SHP77 (cell line): Measurements from ENCODE around the gene AURKA.
"Not testable (repeated sequence)": the region's sequence is repeated elsewhere in the genome, so short reads cannot be mapped to it uniquely, and the experiment has no call there.

ENCODE experiments used
- DNase-seq, 2 experiments: peaks; one replicate each; lab custom pipeline; 2025; lab: John Stamatoyannopoulos, UW

The AURKA gene

DNA sequence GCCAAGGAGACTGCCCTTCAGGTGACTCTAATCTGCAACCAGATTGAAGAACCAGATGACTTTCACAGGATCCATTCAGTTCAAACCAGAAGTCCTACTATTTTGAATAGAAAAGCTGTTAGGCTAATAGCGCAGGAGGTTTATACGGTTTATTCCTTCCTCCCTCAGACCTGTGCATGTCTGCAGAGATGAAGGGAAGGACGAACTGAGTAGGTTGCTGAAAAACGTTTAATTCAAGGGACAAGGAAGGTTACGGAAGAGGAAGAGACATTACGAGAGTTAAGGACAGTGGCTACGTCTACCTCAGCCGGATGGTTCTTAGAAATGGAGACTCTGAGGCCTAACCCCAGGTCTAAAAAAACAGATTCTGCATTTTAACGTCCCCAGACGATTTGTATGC lies 978 bp downstream of the AURKA start:
- DNase-seq: no peak

DNA sequence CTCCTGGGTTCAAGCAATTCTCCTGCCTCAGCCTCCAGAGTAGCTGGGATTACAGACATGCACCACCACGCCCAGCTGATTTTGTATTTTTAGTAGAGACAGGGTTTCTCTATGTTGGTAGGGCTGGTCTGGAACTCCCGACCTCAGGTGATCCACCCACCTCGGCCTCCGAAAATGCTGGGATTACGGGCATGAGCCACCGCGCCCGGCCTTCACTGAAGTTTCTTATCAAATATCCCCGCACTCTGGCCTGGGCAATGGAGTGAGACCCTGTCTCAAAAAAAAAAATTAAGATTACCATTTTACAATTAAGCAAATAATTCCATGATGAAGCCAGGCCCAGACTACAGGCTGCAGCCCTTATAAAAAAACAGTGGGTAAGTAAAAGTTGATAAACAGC lies 1.6 kb downstream of the AURKA start:
- not testable (repeated sequence) for DNase-seq

DNA sequence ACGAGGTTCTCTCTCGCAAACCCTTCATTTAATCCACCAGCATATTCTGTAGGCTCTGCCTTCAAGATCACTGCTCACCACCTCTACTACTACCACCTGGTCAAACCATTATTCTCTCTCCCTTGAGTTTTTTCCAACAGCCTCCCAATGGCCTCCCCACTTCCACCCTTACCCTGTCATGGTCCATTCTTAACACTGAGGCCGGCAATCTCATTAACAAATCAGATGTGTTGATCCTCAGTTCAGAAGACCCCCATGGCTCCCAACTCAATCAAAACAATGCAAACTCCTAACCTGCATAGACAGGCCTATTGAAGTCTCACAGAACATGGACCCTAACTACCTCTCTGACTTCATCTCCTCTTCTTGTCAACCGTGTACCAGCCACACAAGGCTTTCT lies 2.2 kb downstream of the AURKA start:
- DNase-seq: no peak

DNA sequence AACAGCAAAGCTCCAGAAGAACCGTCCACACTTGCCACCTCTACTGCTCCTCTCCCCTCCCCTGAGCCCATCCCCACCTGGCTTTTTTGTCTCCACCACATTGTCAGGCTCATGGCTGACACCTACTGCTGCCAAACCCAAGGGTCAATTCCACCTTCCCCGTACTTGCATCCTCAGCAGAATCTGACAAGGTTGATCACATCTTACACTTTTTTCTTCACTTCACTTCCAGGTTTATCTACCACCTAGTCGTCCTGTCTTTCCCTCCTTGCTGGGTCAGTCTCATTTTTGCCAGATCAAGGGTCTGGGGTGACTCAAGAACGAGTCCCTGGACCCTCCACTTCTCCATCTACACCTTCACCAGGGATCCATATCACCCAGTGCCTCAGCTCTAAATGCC lies 3.1 kb downstream of the AURKA start:
- DNase-seq: no peak

DNA sequence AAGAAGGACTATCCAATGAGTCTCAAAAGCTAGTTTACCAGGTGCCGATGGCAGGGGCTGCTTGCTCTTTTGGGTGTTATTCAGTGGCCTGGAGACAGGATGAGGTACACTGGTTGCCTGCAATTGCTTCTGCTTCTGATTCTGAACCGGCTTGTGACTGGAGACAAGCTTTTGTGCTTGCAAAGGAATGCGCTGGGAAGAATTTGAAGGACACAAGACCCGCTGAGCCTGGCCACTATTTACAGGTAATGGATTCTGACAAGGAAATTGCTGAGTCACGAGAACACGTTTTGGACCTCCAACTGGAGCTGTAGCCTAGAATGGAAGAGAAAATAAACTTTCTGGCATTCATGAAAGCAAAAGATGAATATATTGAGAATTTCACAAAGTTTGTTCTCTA lies 5.8 kb downstream of the AURKA start:
- DNase-seq: no peak

DNA sequence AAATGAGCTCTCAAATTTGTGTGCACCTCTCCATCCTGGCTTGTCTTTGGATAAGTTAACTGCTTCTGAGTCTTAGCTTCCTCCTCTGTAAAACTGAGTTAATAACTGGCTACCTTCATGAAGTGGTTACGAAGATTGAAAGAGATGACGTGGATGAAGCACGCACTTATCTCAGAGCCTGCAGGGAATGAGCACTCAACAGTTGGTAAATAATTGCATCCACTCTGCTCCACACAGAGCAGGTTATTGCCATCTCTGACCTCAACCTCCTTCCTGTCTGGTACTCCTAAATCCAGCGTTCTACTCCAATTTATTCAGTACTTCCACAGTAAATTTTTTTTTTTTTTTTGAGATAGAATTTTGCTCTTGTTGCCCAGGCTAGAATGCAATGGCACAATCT lies 6.9 kb downstream of the AURKA start:
- DNase-seq: no peak

DNA sequence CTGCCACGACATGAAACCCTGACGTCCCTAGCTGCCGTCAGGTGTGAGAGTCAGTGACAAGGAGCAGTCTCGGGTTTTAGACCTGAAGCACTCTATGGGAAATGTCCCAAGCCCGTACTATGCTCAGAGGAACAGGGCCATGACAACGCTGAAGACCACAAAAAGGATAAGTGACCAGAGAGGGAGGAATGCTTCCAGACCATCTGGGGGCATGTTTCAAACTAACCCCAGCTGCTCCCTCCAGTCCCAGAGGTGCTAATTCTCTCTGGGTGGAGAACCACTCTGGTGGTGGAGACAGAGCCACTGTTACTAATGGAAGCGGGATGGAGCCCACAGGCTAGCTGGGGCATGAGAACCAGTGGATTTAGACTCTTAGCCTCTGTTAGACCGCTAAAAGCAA lies 8.7 kb downstream of the AURKA start:
- DNase-seq: no peak

DNA sequence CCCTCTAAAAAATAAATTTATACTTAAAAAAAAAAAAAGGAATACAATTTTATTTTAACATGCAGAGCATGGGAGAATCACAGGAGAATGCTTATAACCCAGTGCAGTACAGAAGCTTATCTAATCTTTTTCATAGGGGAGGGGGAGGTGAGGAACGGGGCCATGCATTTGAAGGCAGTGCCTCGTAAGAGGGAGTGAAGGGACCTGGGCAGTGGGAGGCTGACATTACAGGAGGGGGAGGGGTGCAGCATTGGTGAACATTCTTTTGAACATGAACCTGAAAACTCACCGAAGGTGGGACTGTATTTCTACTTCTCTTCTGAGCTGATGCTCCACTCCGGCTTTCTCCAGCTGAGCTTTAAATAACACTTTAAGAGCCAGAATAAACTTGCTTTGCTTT lies 9.3 kb downstream of the AURKA start:
- no peak for DNase-seq

DNA sequence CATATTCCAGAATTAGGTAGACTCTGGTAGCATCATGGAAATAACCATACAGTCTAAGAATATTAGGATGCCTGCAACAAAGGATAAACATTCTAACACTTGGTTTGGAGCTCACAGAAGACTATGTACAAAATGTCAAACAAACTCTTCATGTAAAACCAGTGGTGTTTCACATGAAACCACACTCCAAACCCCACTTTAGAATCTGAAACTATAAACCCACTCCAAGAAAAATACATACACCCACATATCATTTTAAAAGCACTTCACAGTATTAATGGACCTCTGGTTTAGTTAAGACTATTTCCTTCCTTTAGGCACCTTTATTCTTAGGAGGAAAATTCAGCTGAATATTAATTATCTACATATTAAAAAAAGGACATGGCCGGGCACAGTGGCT lies 10.5 kb downstream of the AURKA start:
- DNase-seq: no peak

DNA sequence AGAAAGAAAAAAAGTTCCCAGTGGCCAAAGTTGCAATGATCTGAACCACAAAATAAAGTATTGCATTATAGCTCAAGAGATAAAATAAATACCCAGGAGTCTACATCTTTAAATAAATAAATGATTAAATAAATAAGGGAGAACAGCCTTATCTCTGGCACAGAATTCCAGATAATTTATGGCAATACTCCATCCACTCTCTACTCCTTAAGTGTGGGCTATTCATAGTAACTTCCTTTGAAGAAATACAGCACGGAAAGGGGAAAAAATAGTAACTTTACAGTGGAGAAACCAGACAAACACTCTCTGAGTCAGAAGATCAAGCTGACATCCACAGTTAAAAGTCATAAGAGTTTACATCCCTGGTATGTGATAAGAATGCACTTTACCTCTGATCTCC lies 11.6 kb downstream of the AURKA start:
- DNase-seq: no peak

DNA sequence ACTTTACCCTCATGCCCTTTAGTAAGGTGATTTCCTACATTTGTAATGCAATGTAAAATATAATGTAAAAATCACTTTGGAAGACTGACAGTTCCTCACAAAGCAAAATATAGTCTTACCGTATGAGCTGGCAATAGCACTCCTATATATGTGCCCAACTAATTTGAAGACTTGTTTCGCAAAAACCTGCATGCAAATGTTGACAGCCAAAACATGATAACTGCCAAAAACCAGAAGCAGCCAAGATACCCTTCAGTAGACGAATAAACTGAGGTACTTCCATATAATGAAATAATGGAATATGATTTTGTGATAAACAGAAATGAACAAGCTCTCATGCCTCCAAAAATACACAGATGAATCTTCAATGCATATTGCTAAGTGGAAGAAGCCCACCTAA lies 13.6 kb downstream of the AURKA start:
- no peak for DNase-seq

DNA sequence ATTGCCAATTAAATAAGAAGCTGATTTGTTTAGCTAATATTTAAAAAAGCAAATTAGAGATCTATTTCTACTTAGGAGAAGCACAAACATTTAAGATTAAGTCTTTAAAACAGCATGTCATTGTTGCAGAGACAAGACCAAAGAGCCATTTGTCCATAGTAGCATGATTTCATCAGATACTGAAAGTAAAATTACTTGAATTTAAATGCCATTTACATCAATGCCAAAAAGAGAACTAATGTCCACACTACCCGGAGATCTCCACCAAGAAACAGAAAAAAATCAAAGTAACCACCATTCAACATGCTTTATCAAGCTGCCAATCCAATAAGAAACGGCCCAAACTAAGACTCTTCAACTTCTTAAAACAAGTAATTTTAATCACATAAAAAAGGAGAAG lies 15.7 kb downstream of the AURKA start:
- no peak for DNase-seq

DNA sequence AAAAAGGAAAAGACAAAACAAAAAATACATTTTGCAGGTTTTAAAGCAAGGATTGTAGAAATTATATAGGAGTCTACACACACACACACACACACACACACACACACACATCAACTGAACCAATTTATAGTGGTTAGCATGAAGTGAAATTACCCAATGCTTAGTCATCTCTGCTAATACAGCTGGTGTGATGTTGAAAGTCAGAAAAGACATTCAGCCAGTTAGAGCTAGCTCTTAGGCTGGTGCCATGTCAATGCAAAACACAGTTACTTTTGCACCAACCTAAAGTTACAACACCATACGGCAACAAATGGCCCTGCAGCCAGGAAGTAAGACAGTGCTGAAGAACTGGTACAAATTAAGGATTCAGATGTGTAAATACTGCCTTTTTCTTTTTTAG lies 18.1 kb downstream of the AURKA start:
- no peak for DNase-seq

DNA sequence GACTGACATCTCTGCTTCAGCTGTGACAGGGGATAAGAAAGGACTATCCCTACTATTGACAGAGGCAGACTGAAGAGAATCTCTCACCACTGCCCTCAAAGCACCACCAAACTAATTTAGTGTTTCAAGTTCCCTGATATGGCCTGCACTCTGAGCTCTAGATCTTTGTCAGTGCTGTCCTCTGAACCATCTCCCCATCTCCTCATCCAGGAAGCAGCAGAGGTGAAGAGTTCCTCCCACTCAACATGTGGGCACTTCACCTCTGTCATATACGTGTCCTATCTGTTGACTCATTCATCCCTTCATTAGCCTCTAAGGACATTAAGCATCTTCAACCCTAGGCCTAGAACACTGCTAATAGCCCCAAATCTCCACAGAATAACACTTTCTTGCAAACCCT lies 19.2 kb downstream of the AURKA start:
- no peak for DNase-seq

DNA sequence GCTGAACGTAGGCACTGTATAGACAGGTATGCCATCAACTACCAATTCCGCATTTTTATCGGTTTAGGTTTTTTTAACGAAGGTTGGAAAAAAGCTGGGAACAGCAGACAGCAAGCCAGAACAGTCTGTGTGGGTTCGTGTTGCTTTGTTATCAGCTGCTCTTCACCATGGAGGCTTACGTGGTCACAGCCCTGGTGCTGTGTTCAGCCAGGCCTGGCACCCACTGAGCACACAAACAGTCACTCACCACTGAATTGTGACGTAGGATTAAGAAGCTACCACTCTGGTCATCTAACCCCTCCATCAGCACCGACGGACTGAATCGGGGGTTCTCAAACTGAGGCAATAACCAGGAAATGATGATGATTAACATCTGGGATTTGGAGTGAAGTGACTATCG lies 20.0 kb downstream of the AURKA start:
- no peak for DNase-seq

DNA sequence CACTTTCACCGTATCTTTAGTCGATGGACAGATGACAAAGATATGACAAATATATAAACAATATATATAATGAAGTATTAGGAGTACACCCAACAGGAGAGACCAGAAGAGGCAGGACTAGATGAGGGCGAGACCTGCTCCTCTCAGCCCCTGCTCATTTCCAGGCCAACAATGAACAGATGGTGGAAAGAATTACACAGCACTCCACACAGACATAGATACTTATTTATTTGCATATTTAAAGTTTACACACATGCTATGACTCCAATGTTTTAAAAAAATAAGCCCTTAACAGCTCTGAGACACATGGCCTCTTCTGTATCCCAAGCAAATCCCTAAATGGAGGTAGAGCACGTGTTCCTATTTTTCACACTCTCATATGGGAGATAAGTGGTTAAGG lies 22.8 kb downstream of the AURKA start:
- no peak for DNase-seq

DNA sequence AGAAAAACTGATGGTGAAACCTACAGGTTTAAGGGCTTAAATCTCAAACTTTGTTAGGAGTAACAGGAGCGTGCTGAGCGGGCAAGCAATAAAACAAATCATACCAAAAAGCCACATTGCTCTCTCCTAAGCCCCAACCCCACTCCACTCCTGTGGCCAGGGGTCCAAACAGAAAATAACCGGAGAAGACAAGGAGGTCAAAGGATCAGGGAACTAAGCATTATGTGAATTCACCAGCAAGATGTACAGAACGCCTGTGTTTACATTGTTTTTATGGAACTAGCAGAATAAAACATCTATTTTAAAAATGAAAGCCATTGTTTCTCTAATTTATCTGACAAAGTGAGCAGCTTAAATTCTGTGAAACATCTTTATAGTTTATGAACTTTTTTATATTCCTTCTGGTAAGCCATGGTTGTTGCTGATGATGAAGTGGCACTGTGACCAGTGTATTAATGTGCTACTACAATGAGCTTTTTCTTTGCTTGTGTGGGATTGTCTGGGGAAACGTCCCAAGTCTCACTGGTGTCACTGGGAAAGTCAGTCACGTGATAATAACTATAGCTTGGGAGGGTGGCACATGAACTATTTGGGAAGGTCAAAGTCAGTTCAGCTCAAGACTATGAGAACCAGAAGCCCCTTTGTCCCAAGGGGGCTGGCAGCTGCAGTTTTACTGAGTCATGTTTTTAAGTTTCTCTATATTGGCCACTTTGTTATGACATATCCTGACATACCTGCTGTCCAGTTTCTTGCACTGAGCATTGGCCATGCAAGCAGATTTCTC lies 23.5 kb downstream of the AURKA start:
- no peak for DNase-seq

DNA sequence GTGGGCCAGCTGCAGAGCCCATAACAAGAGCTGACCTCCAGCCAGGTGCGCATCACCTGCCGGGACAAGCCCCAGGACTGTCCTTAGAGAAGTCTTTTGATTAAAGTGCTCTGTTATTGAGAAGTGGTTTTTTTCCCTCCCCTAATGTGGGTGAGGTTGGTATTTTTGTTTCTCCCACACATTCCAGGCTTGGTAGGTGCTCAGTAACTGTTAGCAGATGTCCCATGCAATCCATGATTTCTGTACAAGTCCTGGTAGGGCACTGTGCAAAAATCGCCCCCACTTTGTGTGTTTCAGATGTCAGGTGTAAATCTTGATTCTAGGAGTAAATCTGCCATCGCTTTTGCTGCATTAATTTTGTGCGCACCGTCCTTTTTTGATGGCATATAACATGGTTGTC lies 28.5 kb downstream of the AURKA start:
- DNase-seq: no peak

DNA sequence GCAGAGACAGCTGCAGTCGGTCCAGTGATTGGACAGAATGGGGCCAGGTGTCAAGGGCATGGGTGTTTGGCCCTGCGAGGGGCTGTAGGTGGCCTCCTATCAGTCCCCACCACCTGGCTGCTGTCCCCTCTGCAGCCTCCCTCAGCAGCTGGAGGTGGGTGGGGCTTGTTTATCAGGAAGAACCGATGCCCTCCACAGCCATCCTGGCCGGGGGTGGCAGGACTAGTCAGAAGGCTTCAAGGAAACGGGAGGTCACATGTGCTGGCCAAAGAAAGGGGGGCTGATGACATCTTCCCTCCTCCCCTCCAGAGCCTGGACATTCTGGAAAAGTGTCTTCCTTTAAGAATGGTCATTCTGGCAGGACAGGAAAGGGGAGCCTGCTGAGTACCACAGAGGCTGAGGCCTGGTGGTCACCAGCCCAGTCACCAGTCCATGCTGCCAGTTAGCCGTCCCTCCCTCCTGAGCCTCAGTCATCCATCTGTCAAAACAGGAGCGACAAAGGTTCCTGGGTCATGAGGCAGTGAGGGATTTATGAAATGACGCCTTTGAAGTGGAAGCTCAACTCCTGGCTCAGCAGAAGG lies 29.1 kb downstream of the AURKA start:
- DNase-seq: peak in 1 of 2 experiments; percentile 25

DNA sequence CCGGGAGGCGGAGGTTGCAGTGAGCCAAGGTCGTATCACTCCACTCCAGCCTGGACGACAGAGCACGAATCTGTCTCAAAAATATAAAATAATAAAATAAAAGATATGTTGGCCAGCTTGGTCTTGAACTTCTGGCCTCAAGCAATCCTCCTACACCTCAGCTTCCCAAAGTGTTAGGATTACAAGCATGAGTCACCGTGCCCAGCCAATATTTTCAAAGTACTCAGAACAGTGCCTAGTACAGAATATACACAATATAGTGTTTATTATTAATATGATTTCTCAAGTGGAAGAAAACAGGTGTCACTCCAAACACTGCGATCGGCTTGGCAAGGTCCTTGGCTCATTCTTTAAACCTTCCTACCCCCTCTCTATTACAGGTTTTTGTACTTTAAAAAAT lies 30.1 kb downstream of the AURKA start:
- no peak for DNase-seq

DNA sequence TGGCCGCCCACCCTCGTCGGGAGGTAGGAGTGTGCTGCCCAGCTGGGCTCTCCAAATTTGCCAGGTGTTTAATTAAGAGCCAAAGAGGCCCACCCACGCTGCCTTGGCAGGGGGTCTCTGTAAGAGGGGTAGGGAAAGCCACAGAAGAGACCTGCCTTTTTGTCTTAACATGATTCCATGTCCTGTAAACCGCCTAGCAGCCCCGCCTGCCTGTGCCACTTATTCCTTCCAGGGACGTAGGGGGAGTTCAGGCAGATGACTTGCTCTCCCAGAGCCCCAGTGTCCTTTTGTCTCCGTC lies 31.2 kb downstream of the AURKA start:
- no peak for DNase-seq

DNA sequence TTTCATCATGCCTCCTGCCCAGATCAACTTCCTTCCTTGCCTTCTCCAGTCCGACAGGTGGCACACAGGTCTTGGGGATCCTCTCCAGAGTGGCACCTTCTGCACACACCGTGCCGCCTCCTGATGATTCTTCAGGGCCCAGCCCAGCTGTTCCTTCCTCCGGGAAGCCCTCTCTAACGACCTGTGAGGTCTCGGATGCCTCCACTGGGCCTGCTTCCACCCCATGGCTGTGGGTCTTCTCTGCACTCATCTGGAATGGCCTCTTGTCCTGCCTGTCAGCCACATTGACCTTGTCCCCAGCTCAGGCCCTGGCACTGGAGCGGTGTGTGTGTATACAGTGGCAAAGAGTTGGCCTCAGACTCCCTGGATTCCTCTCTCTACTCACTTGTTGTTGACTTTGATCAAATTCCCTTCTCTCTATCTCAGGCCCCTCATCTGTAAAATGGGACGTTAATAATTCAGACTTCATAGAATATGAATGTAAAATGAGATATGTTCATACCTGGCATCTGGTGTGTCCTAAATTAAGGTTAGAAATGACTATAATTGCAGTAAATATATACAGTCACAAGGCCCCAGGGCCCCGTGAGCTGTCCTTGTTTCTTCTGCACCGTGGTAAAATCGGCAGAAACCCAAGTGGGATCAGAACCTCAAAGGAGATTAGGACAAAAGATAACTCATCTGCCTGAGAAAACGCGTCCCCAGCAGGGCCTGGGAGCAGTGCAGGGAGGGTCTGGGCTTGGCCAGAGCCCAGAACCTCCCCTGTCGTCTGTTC lies 31.7 kb downstream of the AURKA start:
- peak in 1 of 2 experiments; percentile 64 for DNase-seq
